SJSA1 (cell line): Measurements from ENCODE around the gene ENTREP3. TPM values are rescaled to one million over a fixed set of nuclear protein-coding genes. Genes with fewer than 3 reads are reported as not detected.
"Not testable (repeated sequence)": the region's sequence is repeated elsewhere in the genome, so short reads cannot be mapped to it uniquely, and the experiment has no call there.

Source experiments
- DNase-seq, 2 experiments: peaks; one replicate each; pipeline ENCODE4 v3.0.0-alpha.2; 2015 to 2020; ENCODE audit warnings: low spot score in 2 of 2, low read depth in 1 of 2
- H3K27ac ChIP-seq: fragments of 250-450 bp; sonication (Bioruptor Pico); 2 replicates; pipeline ENCODE4 v1.5.1; 2020; ENCODE audit warnings: mild to moderate bottlenecking, moderate library complexity
- H3K27me3 ChIP-seq: fragments of 250-450 bp; sonication (Bioruptor Pico); replicated peaks from 2 replicates; pipeline ENCODE4 v1.5.1; 2020; ENCODE audit warnings: mild to moderate bottlenecking, moderate library complexity
- H3K36me3 ChIP-seq: fragments of 250-450 bp; sonication (Bioruptor Pico); 2 replicates; pipeline ENCODE4 v1.5.1; 2020; ENCODE audit warnings: mild to moderate bottlenecking
- H3K4me1 ChIP-seq: fragments of 250-450 bp; sonication (Bioruptor Pico); replicated peaks from 2 replicates; pipeline ENCODE4 v1.6.1; 2021; ENCODE audit warnings: mild to moderate bottlenecking
- H3K4me3 ChIP-seq: fragments of 250-450 bp; sonication (Bioruptor Pico); 2 replicates; pipeline ENCODE4 v1.5.1; 2020; ENCODE audit warnings: mild to moderate bottlenecking
- H3K9me3 ChIP-seq: fragments of 250-450 bp; sonication (Bioruptor Pico); replicated peaks from 2 replicates; pipeline ENCODE4 v1.5.1; 2020; ENCODE audit warnings: mild to moderate bottlenecking
- total RNA-seq: library from RNA; depleted of rRNA; stranded (reverse); fragments of >200 nt; shearing (Covaris generic); gene quantifications from 2 replicates; pipeline ENCODE4 v1.2.3, GENCODE V29; 2014

Gene ENTREP3
- total RNA-seq, 1 experiment from 2014 or later = 3.7 TPM

DNA sequence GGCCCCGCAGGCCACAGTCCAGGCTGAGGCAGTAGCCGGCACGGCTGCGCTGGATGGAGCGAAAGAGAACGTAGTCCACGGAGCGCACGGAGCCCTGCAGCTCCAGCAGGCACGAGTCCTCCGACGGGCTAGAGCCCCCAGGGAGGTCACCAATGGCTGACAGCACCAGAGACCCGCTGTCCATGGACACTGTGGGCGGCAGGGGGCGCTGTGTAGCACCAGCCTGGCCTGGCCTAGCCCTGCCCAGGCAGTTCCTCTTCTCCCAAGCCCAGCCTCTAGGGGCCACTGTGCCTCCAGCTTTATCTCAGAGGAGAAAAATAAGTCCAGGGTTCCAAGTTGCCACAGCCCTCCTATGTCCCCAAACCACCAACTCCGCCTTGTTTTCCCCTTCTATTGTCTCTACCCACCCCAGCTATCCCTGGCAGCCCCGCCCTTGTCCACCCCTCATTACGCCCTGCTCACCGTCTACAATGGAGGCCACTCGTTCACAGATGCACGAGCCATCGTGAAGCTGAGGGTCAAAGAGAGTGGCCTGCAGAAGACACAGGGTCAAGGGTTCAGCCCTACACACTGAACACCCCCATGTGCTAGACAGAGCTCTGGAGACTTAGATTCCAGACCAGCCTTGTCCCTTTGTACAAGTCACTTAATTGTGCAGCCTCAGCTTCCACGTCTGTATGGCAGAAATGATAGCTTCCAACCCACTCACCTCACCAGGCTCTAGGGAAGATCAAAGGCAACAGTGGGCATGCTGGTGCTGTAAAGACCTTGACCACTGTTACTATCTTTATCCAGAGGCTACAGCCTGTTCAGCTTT, 4.4 kb downstream of the ENTREP3 start:
- Histone ChIP-seq H3K27me3 (no peaks in the 10 kb centered on the region), H3K36me3 (peaks cover 5% of the 10 kb centered on the region), H3K27ac (0 out of 2 replicates have a peak overlapping the region, but pooled peaks have one; percentile 23), H3K9me3 (no peaks in the 10 kb centered on the region), H3K4me1 (peaks cover 30% of the 10 kb centered on the region), H3K4me3 (peak overlapping the region; percentile 13)
- peak; percentile 83 to 95 for DNase-seq

GRCh38 chr1:155250246-155250632, 5.0 kb downstream of the ENTREP3 start:
- Histone ChIP-seq H3K27me3 (no peaks in the 10 kb centered on the region), H3K4me1 (peaks cover 28% of the 10 kb centered on the region), H3K9me3 (no peaks in the 10 kb centered on the region), H3K36me3 (no peaks in the 10 kb centered on the region; the same call in 1 of the 2 replicates), H3K4me3 (peak overlapping the region; percentile 13), H3K27ac (0 out of 2 replicates have a peak overlapping the region, but pooled peaks have one; percentile 23)
- no peak for DNase-seq

DNA sequence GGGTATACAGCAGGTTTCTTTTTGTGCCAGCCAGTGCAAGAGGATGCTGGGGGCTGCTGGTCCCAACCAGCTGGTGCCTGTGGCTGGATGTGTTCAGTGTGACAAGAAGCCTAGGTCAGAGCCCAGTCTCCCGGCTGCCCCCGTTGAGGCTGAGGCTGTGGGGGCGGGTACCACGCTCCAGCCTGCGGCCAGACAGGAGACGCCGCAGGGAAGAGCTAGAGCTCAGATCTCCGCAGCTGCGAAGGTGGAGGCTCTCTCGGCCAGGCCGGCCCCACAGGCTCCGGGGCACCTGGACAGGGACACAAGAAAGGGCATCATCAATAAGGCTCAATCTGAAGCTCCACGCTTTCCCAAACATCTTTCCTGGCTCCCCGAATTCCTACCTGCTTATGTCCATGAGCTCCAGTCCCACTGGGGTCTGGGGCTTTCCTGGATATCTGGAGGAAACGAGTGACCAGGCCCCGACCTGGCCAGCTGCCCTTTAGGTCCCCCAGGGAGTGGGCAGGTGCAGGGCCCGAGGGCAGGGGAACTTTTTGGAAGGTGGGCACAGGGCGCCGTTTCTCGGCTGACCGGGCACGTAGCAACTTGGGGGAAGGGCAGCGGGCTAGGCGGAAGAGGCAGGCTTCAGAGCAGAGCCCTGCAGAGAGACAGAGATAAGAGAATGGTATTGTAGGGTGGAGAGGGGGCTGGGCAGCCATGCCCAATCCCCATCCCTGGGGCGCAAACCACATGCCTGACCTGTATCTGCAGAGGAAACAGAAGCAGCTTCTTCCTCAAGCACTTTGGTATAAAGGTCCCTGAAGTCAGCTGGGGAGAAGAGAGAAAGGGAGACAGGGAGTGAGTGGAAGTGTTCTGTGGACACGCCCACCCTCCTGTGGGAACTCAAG, 7.4 kb downstream of the ENTREP3 start:
- DNase-seq = no peak
- Histone ChIP-seq H3K27me3 (no peaks in the 10 kb centered on the region), H3K9me3 (no peaks in the 10 kb centered on the region), H3K36me3 (no peaks in the 10 kb centered on the region; the same call in 1 of the 2 replicates), H3K4me3 (no peak overlapping the region), H3K27ac (no peak overlapping the region), H3K4me1 (peaks cover 25% of the 10 kb centered on the region)

- H3K36me3 ChIP-seq, H3K4me3 ChIP-seq, H3K27me3 ChIP-seq, DNase-seq, H3K27ac ChIP-seq, H3K9me3 ChIP-seq: not testable (repeated sequence)
- H3K4me1 ChIP-seq = peaks cover 27% of the 10 kb centered on the region
These were observed 8.5 kb downstream of the ENTREP3 start for GRCh38 chr1:155246796-155247195.

DNA sequence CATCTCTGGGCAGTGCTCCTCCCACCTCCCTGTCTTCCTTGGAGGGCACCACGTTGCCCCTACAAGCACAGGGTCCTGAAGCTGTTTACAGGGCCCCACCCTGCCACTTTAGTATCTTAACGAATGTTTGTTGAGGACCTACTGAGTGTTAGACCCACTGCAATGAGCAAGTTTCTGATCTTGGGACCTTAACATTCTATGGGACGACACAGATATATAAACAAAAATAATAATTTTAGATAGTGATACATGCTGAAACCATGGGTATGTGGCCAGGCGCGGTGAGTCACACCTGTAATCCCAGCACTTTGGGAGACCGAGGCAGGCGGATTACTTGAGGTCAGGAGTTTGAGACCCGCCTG, 10.1 kb downstream of the ENTREP3 start:
- no peak for DNase-seq

GRCh38 chr1:155244368-155245162, 10.7 kb downstream of the ENTREP3 start:
- peak; percentile 99 to 100 for DNase-seq
- no peaks in the 10 kb centered on the region for H3K36me3 ChIP-seq
- H3K4me3 ChIP-seq = peak overlapping the region; percentile 42
- H3K4me1 ChIP-seq = peaks cover 25% of the 10 kb centered on the region
- H3K27me3 ChIP-seq = no peaks in the 10 kb centered on the region
- no peaks in the 10 kb centered on the region for H3K9me3 ChIP-seq
- peak overlapping the region; percentile 81 for H3K27ac ChIP-seq

More for the DNA sequence above, 10.1 kb downstream of the ENTREP3 start:
- Histone ChIP-seq H3K4me1 (peaks cover 25% of the 10 kb centered on the region), H3K27me3 (no peaks in the 10 kb centered on the region), H3K4me3 (peak overlapping the region; percentile 42), H3K27ac (peak overlapping the region; percentile 81), H3K36me3 (no peaks in the 10 kb centered on the region; the same call in 1 of the 2 replicates), H3K9me3 (no peaks in the 10 kb centered on the region)

GRCh38 chr1:155242805-155243358, 12.4 kb downstream of the ENTREP3 start:
- no peaks in the 10 kb centered on the region for H3K27me3 ChIP-seq
- H3K36me3 ChIP-seq = no peaks in the 10 kb centered on the region
- H3K9me3 ChIP-seq = no peaks in the 10 kb centered on the region
- peak overlapping the region; percentile 42 for H3K4me3 ChIP-seq
- DNase-seq = no peak
- H3K27ac ChIP-seq = no peak overlapping the region
- H3K4me1 ChIP-seq = peaks cover 25% of the 10 kb centered on the region

DNA sequence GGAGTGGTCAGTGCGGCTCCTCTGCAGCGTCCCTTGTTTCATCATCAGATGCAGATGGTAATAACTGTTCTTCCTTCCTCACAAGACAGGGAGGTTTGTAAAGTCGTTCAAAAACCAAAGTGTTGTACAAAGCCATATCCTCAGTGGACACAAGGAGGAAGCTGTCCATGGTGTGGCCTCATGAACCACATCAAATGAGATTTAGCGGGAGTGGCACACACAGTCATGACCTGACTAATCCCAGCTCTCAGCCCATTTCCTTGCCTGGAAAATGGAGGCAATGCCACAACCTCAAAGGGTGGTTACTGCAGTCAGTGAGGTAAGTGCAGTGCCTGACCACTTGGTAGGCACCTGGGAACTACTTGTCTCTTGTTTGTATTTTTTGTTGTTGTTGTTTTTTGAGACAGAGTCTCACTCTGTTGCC, 13.4 kb downstream of the ENTREP3 start:
- Histone ChIP-seq H3K36me3 (peaks cover 7% of the 10 kb centered on the region), H3K27ac (no peak overlapping the region), H3K9me3 (no peaks in the 10 kb centered on the region), H3K4me1 (peaks cover 25% of the 10 kb centered on the region), H3K27me3 (no peaks in the 10 kb centered on the region), H3K4me3 (no peak overlapping the region)
- DNase-seq = no peak

GRCh38 chr1:155241069-155241679, 14.1 kb downstream of the ENTREP3 start:
- Histone ChIP-seq H3K4me3 (peak overlapping the region; percentile 21), H3K4me1 (peaks cover 25% of the 10 kb centered on the region), H3K27ac (no peak overlapping the region), H3K9me3 (no peaks in the 10 kb centered on the region), H3K36me3 (peaks cover 12% of the 10 kb centered on the region), H3K27me3 (no peaks in the 10 kb centered on the region)
- peak; percentile 70 to 71 for DNase-seq

DNA sequence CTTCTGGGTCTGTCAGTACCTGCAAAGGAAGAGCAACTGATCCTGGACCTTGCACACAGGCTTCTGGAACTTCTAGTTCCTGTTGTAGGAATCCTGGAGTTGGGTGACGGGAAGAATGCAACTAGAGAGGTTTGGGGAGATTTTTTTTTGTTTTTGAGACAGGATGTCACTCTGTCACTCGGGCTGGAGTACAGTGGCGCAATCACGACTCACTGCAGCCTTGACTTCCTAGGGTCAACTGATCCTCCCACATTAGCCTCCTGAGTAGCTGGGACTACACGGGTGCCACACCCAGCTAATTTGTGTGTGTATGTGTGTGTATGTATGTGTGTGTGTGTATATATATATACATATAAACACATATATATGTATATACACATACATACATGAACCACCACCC, 18.8 kb downstream of the ENTREP3 start:
- Histone ChIP-seq H3K36me3 (peaks cover 13% of the 10 kb centered on the region), H3K9me3 (no peaks in the 10 kb centered on the region), H3K4me3 (no peak overlapping the region), H3K27ac (no peak overlapping the region), H3K27me3 (no peaks in the 10 kb centered on the region), H3K4me1 (peaks cover 8% of the 10 kb centered on the region)
- no peak for DNase-seq

DNA sequence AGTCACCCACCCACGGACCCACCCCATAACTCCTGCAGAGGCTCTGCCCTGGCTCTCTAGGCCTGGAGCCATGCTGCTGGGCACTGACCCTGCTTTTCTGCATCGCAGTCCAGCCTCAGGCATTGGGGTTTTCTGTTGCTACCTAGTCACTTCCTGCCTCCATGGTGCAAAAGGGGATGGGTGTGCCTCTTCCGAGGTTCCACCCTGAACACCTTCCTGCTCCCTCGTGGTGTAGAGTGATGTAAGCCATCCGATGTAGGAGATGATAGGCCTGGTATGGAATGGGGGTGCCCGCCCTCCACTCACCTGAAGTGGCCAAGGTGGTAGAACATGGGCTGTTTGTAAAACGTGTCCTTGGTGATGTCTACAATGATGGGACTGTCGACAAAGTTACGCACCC, 19.9 kb downstream of the ENTREP3 start:
- H3K4me1 ChIP-seq, H3K27me3 ChIP-seq, H3K4me3 ChIP-seq, DNase-seq, H3K9me3 ChIP-seq, H3K27ac ChIP-seq: not testable (repeated sequence)
- H3K36me3 ChIP-seq = peaks cover 13% of the 10 kb centered on the region

DNA sequence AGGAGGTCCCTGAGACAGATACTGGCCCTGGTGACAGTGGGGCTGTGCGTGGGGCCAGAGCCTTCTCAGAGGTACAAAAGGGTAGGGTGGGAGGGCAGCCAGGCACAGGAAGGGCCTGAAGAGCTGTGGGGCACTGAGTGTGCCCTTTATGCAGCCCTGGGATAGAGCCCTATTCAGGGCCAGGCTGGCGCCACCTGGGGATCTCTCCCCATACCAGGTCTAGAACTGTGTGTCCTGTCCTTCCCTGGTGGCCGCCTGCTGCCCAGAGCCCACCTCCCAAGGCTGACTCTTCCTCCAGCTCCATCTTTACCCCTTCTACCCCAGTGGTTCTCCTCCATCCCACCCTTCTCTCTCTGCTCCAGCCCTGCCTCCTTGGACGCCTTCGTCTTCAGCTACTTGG, 21.8 kb downstream of the ENTREP3 start:
- not testable (repeated sequence) for H3K4me1 ChIP-seq, H3K9me3 ChIP-seq, DNase-seq, H3K27me3 ChIP-seq, H3K4me3 ChIP-seq, H3K27ac ChIP-seq
- H3K36me3 ChIP-seq = peaks cover 13% of the 10 kb centered on the region
